A549 (cell line): ENCODE results near the gene ACVR1B. TPM values are rescaled to one million over a fixed set of nuclear protein-coding genes. Genes with fewer than 3 reads are reported as not detected.

Experiments used
- ATAC-seq, 2 experiments: fragments of 200-7000 bp in 1 of 2; fragments of >200 bp in 1 of 2; cut with Nextera tagmentation in 1 of 2; cut with Tn5 transposase in 1 of 2; 3 replicates each; pipeline versions ENCODE4 v1.8.0 to v1.9.1; 2018 to 2020; ENCODE audit warnings: mild to moderate bottlenecking in 1 of 2, moderate library complexity in 1 of 2
- CTCF ChIA-PET: fragments of 300-600 bp; sonication (Branson Sonifier 250); formaldehyde crosslinking; extraction: SDS; loops from one replicate; lab custom pipeline; 2021; ENCODE audit warnings: antibody characterized with exemption, inconsistent platforms; lab: Yijun Ruan, JAX
- POLR2A ChIA-PET: fragments of 350-600 bp; formaldehyde crosslinking; extraction: SDS; loops from one replicate; lab custom pipeline; 2021; ENCODE audit warnings: antibody characterized with exemption, inconsistent platforms; lab: Yijun Ruan, JAX
- DNase-seq, 2 experiments: peaks; one replicate each; pipeline versions ENCODE4 v3.0.0 to v3.0.0-alpha.2; 2011 to 2016; ENCODE audit warnings: low read depth in 1 of 2, low spot score in 1 of 2
- FAIRE-seq: peaks from 2 replicates; lab custom pipeline; 2011; peaks lifted over from hg19 to GRCh38; lab: Jason Lieb, UNC
- H3K27ac ChIP-seq, 2 experiments: fragments of >200 bp; sonication (Bioruptor Twin); formaldehyde crosslinking; 3 replicates each; pipeline ENCODE4 v1.5.1; 2016 to 2017
- H3K4me1 ChIP-seq: fragments of >200 bp; sonication (Bioruptor Twin); formaldehyde crosslinking; 3 replicates; pipeline ENCODE4 v1.6.1; 2016
- H3K4me2 ChIP-seq: fragments of >200 bp; sonication (Bioruptor Twin); formaldehyde crosslinking; 3 replicates; pipeline ENCODE4 v1.6.1; 2016
- H3K4me3 ChIP-seq: fragments of >200 bp; sonication (Bioruptor Twin); formaldehyde crosslinking; 3 replicates; pipeline ENCODE4 v1.5.1; 2016
- H3K9me3 ChIP-seq: fragments of >200 bp; sonication (Bioruptor Twin); formaldehyde crosslinking; 3 replicates; pipeline ENCODE4 v1.6.1; 2016
- BHLHE40 ChIP-seq: IDR thresholded peaks from 2 replicates; pipeline ENCODE4 v1.6.1; 2012; ENCODE audit warnings: low read depth, low read length, inconsistent platforms
- CBX2 ChIP-seq: fragments of 200-600 bp; sonication (generic); IDR thresholded peaks from 2 replicates; pipeline ENCODE4 v1.6.1; 2016; ENCODE audit warnings: low read depth, mild to moderate bottlenecking, borderline replicate concordance
- EHF ChIP-seq: fragments of 250-450 bp; sonication (Bioruptor Pico); IDR thresholded peaks from 2 replicates; pipeline ENCODE4 v1.5.0; 2020; ENCODE audit warnings: mild to moderate bottlenecking
- ESRRA ChIP-seq: fragments of 150-350 bp; IDR thresholded peaks from 2 replicates; pipeline ENCODE4 v1.6.1; 2014; ENCODE audit warnings: mild to moderate bottlenecking, low read length, borderline replicate concordance
- FOSB ChIP-seq: fragments of 250-450 bp; sonication (Bioruptor Pico); IDR thresholded peaks from 2 replicates; pipeline ENCODE4 v1.5.0; 2020; ENCODE audit warnings: mild to moderate bottlenecking, moderate library complexity
- HDAC2 ChIP-seq: fragments of 200-600 bp; sonication (generic); IDR thresholded peaks from 2 replicates; pipeline ENCODE4 v1.6.1; 2016
- HOXA7 ChIP-seq: fragments of 250-450 bp; sonication (Bioruptor Pico); IDR thresholded peaks from 2 replicates; pipeline ENCODE4 v1.5.0; 2020; ENCODE audit warnings: mild to moderate bottlenecking, moderate library complexity
- HOXB5 ChIP-seq: fragments of 250-450 bp; sonication (Bioruptor Pico); IDR thresholded peaks from 2 replicates; pipeline ENCODE4 v1.5.0; 2020; ENCODE audit warnings: mild to moderate bottlenecking, moderate library complexity
- JUNB ChIP-seq: fragments of >200 bp; sonication (Bioruptor Twin); formaldehyde crosslinking; IDR thresholded peaks from 2 replicates; pipeline ENCODE4 v1.6.1; 2016
- KDM1A ChIP-seq: fragments of 200-600 bp; sonication (generic); IDR thresholded peaks from 2 replicates; pipeline ENCODE4 v1.6.1; 2016; ENCODE audit warnings: low read depth, mild to moderate bottlenecking
- KDM5A ChIP-seq: fragments of 200-600 bp; sonication (generic); IDR thresholded peaks from 2 replicates; pipeline ENCODE4 v1.6.1; 2016; ENCODE audit warnings: antibody characterized with exemption, mild to moderate bottlenecking
- MYC ChIP-seq: IDR thresholded peaks from 2 replicates; pipeline ENCODE4 v1.6.1; 2012; ENCODE audit warnings: mild to moderate bottlenecking, inconsistent platforms, low read length, improper control_type of control experiment, borderline replicate concordance
- NFE2L2 ChIP-seq: fragments of 150-350 bp; conservative IDR thresholded peaks from 2 replicates; pipeline ENCODE4 v1.6.1; 2014; ENCODE audit warnings: low read length
- POLR2AphosphoS2 ChIP-seq: conservative IDR thresholded peaks from 2 replicates; pipeline ENCODE4 v1.6.1; 2012; ENCODE audit warnings: low read length, improper control_type of control experiment, inconsistent platforms
- RARB ChIP-seq: fragments of 250-450 bp; sonication (Bioruptor Pico); IDR thresholded peaks from 2 replicates; pipeline ENCODE4 v1.8.0; 2021; ENCODE audit warnings: mild to moderate bottlenecking, moderate library complexity
- RFX5 ChIP-seq: fragments of 450-650 bp; IDR thresholded peaks from 2 replicates; pipeline ENCODE4 v1.7.1; 2014; ENCODE audit warnings: antibody characterized with exemption, mild to moderate bottlenecking, moderate library complexity
- RNF2 ChIP-seq: fragments of 200-600 bp; sonication (generic); IDR thresholded peaks from 2 replicates; pipeline ENCODE4 v1.6.1; 2016; ENCODE audit warnings: low read depth, mild to moderate bottlenecking, antibody characterized with exemption, moderate library complexity, borderline replicate concordance
- SREBF2 ChIP-seq: fragments of 450-650 bp; IDR thresholded peaks from 2 replicates; pipeline ENCODE4 v1.6.1; 2014; ENCODE audit warnings: mild to moderate bottlenecking, moderate library complexity
- TP53 ChIP-seq: fragments of 250-450 bp; sonication (Bioruptor Pico); IDR thresholded peaks from 2 replicates; pipeline ENCODE4 v1.5.0; 2021; ENCODE audit warnings: mild to moderate bottlenecking, moderate library complexity
- WGBS: methylation state at CpG from one replicate; pipeline ENCODE4 v1.1.6; 2017; ENCODE audit errors: missing lambda C conversion rate; 5-methylcytosine and 5-hydroxymethylcytosine counted together
- polyA plus RNA-seq, 4 experiments: library from polyadenylated mRNA; depleted of rRNA in 3 of 4; stranded (reverse); fragments of >200 nt; fragmentation: RNase III in 1 of 4; extraction: RNeasy Plus Mini Kit Qiagen cat#74134 plus additional on column Dnase treatment in 1 of 4; gene quantifications; 2 replicates in 3 of 4; 3 replicates in 1 of 4; pipeline ENCODE4 v1.2.3, GENCODE V29; 2011 to 2017
- TF ChIP-seq, protein P1 (sequence below): IDR thresholded peaks from 2 replicates; pipeline ENCODE4 v1.6.1; 2012; ENCODE audit warnings: low read depth, borderline replicate concordance
- TF ChIP-seq, protein P2 (sequence below): fragments of >200 bp; sonication (Bioruptor Twin); formaldehyde crosslinking; IDR thresholded peaks from 3 replicates; pipeline ENCODE4 v1.6.1; 2016
- TF ChIP-seq, protein P3 (sequence below): fragments of 150-350 bp; IDR thresholded peaks from 2 replicates; pipeline ENCODE4 v1.6.1; 2014; ENCODE audit warnings: low read depth, mild to moderate bottlenecking, low read length
- TF ChIP-seq, protein P4 (sequence below): fragments of >200 bp; sonication (Bioruptor Twin); formaldehyde crosslinking; IDR thresholded peaks from 2 replicates; pipeline ENCODE4 v1.6.1; 2016
- TF ChIP-seq, protein P5 (sequence below): fragments of 450-650 bp; IDR thresholded peaks from 2 replicates; pipeline ENCODE4 v1.6.1; 2014; ENCODE audit warnings: antibody characterized with exemption
- TF ChIP-seq, protein P6 (sequence below): fragments of 250-450 bp; sonication (Bioruptor Pico); IDR thresholded peaks from 2 replicates; pipeline ENCODE4 v1.5.0; 2021; ENCODE audit warnings: mild to moderate bottlenecking, moderate library complexity, borderline replicate concordance

The ACVR1B gene
- polyA plus RNA-seq, 2 of the 4 experiments (the other 2 are of a cell fraction): 15.2 to 18.4 TPM

DNA sequence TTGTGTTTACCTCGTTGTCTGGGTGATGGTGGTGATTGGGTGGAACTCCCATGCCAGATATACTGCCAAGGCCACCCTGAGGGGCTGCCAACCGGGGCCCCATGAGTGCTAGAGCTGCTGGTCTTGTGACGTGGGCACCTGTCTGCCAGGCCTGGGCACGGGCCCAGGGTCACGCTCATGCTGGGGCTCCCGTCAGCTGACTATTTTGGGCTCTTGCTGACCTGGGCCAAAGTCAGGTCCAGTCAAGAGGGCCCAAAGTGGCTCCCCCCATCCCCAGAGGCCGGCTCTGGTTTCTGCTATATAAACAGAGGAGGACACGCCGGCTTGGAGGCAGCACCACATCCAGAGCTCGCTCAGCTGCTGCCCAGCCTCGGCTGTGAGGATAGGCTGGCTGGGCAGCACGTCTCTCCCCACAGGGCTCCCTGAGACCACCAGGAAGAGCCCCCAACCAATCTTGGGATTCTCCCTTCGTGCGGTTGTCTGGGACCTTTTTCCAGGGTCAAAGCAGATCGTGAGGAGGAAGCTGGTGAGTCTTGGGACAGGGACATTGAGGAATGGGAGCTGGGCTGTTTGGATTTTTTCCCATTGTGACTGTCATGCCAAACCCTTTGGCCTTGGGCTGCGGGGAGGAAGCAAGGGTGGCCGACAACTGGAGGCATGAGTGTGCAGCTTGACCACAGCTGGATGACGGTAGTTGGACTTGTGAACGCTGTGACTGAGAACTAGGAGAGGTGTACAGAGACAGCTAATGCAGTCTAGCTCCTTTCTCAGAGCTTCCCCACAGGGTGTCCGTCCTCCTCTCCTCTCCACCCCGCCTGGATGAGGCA lies 92.1 kb downstream of the ACVR1B start:
- POLR2A ChIA-PET: interaction anchor here (1.0 kb wide), 1 partner anchor 11 kb away, joined by 4 read pairs; no protein-coding TSS in a partner anchor
- TF ChIP-seq KDM5A: no peak
- TF ChIP-seq CBX2: no peak
- TF ChIP-seq TP53 (CRISPR knock-in tag): no peak
- TF ChIP-seq RFX5: no peak
- no peak for TF ChIP-seq MYC
- no peak for TF ChIP-seq POLR2AphosphoS2
- TF ChIP-seq SREBF2: no peak
- TF ChIP-seq ESRRA: no peak
- no peak for TF ChIP-seq RARB (CRISPR knock-in tag)
- TF ChIP-seq, protein P1, sequence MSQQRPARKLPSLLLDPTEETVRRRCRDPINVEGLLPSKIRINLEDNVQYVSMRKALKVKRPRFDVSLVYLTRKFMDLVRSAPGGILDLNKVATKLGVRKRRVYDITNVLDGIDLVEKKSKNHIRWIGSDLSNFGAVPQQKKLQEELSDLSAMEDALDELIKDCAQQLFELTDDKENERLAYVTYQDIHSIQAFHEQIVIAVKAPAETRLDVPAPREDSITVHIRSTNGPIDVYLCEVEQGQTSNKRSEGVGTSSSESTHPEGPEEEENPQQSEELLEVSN: no peak
- no peak for TF ChIP-seq RNF2
- TF ChIP-seq FOSB (CRISPR knock-in tag): no peak
- TF ChIP-seq, protein P2, sequence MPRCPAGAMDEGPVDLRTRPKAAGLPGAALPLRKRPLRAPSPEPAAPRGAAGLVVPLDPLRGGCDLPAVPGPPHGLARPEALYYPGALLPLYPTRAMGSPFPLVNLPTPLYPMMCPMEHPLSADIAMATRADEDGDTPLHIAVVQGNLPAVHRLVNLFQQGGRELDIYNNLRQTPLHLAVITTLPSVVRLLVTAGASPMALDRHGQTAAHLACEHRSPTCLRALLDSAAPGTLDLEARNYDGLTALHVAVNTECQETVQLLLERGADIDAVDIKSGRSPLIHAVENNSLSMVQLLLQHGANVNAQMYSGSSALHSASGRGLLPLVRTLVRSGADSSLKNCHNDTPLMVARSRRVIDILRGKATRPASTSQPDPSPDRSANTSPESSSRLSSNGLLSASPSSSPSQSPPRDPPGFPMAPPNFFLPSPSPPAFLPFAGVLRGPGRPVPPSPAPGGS: no peak
- TF ChIP-seq, protein P3, sequence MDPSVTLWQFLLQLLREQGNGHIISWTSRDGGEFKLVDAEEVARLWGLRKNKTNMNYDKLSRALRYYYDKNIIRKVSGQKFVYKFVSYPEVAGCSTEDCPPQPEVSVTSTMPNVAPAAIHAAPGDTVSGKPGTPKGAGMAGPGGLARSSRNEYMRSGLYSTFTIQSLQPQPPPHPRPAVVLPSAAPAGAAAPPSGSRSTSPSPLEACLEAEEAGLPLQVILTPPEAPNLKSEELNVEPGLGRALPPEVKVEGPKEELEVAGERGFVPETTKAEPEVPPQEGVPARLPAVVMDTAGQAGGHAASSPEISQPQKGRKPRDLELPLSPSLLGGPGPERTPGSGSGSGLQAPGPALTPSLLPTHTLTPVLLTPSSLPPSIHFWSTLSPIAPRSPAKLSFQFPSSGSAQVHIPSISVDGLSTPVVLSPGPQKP: no peak
- TF ChIP-seq HOXA7 (CRISPR knock-in tag): no peak
- TF ChIP-seq, all 56 proteins: peak for 0
- CTCF ChIA-PET: interaction anchor here (0.8 to 41.8 kb wide), 3 partner anchors 19 to 841 kb away, joined by 3 to 1730 read pairs (median 426); partner anchors contain the start of genes ATG101, NR4A1 and SMIM41
- Histone ChIP-seq H3K9me3 (no peaks in the 10 kb centered on the region), H3K27ac (no peak overlapping the region), H3K4me2 (no peak overlapping the region), H3K4me1 (peaks cover 9% of the 10 kb centered on the region), H3K4me3 (no peak overlapping the region)
- WGBS: 74% methylated on average over 19 of the region's 21 CpGs
- DNase-seq (no peak), FAIRE-seq (no peak), ATAC-seq (no peak)

DNA sequence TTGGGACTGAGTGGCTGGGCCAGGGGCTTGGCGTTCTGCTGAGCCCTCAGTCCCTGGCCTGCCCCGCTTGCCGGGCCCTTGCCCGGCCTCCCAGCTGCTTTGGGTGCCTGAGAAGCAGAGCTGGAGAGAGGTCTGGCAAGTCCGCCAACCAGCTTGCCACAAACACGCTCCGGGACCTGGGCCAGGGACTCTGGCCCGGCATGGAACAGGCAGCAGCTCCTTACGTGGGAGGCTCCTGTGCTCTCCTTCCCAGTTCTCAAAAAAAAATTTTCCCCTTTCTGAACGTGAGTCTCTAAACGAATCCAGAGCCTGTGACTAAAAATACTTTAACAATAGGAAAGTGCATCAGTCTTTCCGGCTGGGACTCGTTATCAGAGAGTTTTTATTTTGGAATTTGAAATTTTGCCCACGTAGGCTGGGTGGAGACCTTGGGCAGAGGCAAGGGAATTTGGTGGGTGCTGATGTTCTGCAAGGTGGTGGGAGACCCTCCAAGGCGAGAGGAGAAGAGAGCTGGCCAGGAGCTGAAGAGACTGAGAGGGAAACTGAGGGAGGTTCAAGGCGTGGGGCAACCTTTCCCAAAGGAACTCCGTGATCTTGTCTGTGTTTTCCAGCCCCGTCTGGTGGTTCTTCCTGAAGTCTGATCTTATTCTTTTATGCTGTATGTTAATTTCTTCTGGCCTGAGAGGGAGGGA lies 92.9 kb downstream of the ACVR1B start:
- Histone ChIP-seq H3K4me3 (no peak overlapping the region), H3K4me1 (peaks cover 9% of the 10 kb centered on the region), H3K4me2 (no peak overlapping the region), H3K27ac (no peak overlapping the region), H3K9me3 (no peaks in the 10 kb centered on the region)
- DNase-seq: no peak
- no peak for FAIRE-seq
- 82% methylated on average over 14 of the region's 18 CpGs for WGBS
- no peak for ATAC-seq
- ChIA-PET CTCF (interaction anchor here (22.5 to 41.8 kb wide), 2 partner anchors 19 to 26 kb away, joined by 426 to 1730 read pairs; partner anchors contain the start of genes ATG101, NR4A1 and SMIM41), POLR2A (interaction anchor here (1.0 kb wide), 1 partner anchor 12 kb away, joined by 4 read pairs; no protein-coding TSS in a partner anchor)
- no peak for TF ChIP-seq HDAC2
- TF ChIP-seq JUNB: no peak
- TF ChIP-seq HOXB5 (CRISPR knock-in tag): no peak
- TF ChIP-seq, protein P4, sequence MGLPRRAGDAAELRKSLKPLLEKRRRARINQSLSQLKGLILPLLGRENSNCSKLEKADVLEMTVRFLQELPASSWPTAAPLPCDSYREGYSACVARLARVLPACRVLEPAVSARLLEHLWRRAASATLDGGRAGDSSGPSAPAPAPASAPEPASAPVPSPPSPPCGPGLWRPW: no peak
- TF ChIP-seq, protein P5, sequence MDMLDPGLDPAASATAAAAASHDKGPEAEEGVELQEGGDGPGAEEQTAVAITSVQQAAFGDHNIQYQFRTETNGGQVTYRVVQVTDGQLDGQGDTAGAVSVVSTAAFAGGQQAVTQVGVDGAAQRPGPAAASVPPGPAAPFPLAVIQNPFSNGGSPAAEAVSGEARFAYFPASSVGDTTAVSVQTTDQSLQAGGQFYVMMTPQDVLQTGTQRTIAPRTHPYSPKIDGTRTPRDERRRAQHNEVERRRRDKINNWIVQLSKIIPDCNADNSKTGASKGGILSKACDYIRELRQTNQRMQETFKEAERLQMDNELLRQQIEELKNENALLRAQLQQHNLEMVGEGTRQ: no peak
- TF ChIP-seq HOXA7 (CRISPR knock-in tag): no peak
- TF ChIP-seq EHF (CRISPR knock-in tag): no peak
- no peak for TF ChIP-seq NFE2L2
- no peak for TF ChIP-seq RNF2
- no peak for TF ChIP-seq BHLHE40
- TF ChIP-seq, protein P3: no peak
- TF ChIP-seq, protein P6, sequence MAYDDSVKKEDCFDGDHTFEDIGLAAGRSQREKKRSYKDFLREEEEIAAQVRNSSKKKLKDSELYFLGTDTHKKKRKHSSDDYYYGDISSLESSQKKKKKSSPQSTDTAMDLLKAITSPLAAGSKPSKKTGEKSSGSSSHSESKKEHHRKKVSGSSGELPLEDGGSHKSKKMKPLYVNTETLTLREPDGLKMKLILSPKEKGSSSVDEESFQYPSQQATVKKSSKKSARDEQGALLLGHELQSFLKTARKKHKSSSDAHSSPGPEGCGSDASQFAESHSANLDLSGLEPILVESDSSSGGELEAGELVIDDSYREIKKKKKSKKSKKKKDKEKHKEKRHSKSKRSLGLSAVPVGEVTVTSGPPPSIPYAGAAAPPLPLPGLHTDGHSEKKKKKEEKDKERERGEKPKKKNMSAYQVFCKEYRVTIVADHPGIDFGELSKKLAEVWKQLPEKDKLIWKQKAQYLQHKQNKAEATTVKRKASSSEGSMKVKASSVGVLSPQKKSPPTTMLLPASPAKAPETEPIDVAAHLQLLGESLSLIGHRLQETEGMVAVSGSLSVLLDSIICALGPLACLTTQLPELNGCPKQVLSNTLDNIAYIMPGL (CRISPR knock-in tag): no peak
- no peak for TF ChIP-seq KDM1A
